LHCN-M2 (cell line): ENCODE results near the gene MAPK13. TPM values are rescaled to one million over a fixed set of nuclear protein-coding genes. Genes with fewer than 3 reads are reported as not detected.

Experiments
- DNase-seq: peaks from one replicate; pipeline ENCODE4 v3.0.0-alpha.2; 2012; ENCODE audit warnings: low read depth
- total RNA-seq: library from RNA; depleted of rRNA; stranded (reverse); fragments of >200 nt; gene quantifications from 2 replicates; pipeline ENCODE4 v1.2.3, GENCODE V29; 2014; rRNA removed

Gene MAPK13
- total RNA-seq, 1 experiment from 2014 or later: 0.63 TPM

DNA sequence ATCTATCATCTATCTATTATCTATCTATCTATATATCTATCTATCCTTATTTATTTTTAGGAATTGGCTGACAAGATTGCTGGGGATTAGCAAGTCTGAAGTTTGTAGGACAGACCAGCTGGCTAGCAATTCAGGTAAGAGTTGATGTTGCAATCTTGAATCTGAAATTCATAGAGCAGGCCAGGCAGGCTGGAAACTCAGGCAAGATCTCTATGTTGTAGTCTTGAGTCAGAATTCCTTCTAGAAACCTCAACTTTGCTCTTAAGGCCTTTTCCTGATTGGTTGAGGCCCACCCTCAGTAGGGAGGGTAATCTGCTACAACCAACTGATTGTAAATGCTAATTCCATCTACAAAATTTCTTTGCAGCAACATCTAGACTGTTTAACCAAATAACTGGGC, 19.2 kb downstream of the MAPK13 start:
- no peak for DNase-seq

DNA sequence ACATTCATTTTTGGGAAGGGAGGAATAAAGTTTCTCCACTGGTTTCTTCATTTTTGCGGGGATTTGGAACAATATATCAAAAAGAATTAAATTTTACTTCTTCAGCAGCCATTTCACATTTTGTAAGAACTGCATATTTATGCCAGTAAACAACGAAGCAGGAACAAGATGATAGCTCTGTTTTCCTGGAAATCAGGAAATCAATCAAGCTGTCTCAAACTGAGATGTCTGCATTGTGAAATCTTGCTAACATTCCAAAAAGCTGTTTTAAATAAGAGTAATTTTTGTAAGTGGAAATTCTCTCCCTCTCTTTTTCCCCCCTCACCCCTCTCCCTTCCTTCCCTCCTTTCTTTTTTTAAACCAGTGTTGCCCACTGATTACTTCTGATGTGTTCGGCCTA, 20.0 kb downstream of the MAPK13 start:
- DNase-seq: no peak

DNA sequence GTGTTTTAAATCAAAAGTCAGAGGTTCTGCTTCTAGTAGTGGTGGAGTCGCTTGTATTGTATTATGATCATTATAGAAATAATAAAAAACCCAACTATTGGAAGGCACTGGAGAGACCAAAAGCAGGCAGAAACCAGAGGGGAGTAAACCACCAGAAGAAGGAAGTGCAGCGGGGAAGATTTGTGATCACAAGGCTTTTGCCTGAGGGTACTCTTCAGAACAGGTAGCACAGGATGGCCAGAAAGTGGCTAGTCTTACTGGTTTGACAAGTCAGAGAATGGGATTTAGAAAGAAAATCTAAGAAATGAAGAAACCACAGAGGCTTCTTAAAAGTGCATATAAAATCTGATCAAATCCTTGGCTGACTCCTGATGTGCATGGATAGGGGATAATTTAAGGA, 24.0 kb downstream of the MAPK13 start:
- DNase-seq: no peak

DNA sequence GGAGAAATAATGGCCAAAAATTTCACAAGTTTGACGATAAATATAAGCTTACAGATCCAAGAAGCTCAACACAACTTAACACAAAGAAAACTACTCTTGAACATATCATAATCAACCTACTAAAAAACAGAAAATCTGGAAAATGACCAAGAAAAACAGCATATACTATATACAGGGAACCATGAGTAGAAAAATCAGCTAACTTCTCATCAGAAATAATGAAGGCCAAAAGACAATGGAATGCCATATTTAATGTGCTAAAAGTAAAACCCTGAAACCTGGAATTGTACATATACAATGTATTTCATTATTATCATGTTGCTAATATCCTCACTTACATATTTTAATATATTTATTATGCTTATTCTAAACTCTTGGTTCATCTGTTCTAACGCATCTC, 25.3 kb downstream of the MAPK13 start:
- DNase-seq: no peak

DNA sequence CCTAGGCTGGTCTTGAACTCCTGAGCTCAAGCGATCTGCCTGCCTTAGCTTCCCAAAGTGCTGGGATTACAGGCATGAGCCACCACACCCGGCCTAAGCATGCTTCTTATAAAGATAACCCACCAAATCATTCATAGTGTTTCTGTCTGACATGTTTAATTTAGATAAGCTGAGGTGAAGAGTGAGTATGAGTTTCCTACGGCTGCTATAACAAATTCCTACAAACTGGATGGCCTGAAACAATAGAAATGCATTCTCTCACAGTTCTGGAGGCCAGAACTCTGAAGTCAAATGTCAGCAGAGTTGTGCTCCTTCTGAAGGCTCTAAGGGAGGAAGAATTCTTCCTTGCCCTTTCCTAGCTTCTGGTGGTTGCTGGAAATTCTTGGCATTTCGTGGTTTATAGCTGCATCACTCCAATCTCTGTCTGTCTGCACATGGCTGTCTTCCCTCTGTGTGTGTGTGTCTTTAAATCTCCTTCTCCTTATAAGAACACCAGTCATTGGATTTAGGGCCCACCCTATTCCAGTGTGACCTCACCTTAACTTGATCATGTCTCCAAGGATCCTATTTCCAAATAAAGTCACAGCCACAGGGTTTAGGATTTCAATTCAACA, 29.9 kb downstream of the MAPK13 start:
- DNase-seq: peak; percentile 33

DNA sequence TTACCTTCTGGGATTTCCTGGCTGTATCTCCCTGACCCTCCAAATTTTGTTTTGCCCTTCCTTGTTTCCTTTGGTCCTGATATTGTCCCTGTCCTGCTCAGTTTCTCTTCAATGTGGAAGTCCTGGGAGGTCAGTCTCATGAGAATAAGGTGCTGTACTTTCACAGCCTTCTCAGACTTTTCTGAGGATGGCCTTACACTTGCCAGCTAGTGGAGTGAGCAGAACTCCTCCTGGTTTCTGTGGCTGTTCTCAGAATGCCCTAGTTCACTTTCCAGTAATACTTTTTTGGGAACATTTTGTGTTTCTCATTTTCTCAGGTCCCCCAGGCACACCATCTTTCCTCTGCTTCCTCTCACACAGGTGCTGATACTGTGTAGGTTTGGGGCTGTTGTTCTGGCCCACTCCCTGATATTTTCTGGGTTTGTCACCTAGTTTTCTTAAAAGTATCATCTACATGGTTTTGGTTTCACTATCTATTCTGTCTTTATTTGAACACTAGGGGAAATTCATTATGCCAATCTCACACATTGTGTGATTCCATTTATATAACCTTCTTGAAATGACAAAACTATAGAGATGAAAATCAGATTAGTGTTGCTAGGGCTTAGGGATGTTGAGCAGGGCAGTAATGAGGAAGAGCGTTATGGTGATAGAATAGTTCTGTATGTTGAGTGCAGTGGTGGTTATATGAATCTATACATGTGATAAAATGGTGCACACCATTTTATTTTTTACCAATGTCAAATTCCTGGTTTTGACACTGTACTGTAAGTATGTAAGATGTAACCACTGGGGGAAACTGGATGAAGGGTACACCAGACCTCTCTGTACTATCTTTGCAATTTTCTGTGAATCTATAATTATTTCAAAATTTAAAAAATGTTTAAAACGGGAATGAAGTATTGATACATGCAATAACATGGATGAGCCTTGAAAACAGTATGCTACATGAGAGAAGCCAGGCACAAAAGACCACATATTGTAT, 39.0 kb downstream of the MAPK13 start:
- no peak for DNase-seq

DNA sequence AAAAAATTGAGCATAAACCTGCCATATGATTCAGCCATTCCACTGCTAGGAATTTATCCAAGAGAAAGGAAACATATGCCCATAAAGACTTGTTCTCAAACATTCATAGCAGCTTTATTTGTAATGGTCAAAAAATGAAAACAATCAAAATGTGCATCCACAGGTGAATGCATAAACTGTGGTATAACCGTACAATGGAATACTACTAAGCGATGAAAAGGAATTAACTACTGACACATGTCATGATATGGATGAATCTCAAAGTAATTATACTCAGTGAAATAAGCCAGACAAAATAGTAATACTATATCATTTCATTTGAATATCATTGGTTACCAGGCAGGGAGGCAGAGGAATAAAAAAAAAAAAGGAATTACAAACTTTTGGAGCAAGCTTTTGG, 40.4 kb downstream of the MAPK13 start:
- DNase-seq: no peak

DNA sequence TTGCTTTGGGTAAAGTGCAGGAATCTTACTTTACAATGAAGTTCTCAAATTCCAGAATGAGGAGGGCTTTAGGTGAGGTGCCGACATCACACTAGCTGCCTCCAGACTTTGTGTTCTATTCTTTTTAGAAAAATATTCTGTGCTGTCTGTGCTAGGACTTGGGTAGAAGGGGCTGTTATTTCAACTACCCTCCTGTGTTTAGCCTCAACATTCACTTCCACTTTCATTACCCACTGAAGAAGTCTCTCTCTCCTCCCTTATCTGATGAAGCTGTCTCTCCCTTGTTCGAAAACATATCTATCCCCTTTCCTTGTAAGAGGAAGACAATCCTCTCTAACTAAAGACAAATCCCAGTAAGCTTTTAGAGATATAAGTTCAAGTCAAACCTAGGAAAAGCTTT, 41.3 kb downstream of the MAPK13 start:
- DNase-seq: no peak

DNA sequence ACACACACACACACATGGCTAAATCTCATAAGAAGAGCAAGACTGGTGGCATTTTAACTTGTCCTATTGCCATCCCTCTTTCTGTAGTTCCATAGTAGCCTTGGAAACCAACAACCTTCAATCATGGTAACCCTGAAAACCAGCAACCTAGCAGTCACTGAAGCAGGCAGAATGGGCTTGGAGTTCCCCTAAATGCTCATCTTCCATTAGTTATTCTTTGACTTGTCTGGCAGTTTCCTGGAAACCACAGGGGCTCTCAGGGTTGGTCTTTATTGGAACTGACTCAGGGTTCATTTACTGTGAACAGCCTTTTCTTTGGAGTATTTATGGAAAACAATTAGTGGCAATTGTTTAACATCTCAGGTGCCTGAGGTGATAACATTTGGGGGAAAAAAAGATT, 46.9 kb downstream of the MAPK13 start:
- no peak for DNase-seq

DNA sequence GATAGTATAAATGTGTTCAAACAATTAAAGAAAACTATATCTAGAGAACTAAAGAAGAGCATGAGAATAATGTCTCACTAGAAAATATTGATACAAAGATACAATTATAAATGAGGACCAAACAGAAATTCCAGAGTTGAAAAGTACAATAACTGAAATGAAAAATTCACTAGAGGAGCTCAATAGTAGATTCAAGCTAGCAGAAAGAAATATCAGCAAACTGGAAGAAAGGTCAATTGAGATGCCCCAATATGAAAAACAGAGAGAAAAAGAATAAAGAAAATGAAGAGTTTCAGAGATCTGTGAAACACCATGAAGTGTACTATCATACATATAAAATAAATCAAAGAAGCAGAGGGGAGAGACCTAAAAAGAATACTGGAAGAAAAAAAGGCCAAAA, 48.2 kb downstream of the MAPK13 start:
- no peak for DNase-seq

DNA sequence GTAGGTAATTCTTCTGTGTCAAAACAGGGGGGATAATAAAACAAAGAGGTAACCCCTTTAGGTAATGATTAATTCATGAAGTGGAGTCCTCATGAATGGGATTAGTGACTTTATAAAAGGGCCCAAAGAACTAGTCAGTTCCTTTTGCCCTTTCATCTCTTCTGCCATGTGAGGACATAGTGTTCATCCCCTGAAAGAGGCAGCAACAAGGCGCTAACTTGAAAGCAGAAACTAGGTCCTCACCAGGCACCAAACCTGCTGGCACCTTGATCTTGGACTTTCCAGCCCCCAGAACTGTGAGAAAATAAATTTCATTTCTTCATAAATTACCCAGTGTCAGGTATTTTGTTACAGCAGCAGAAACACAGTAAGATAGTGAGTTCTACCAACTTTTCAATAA, 49.8 kb downstream of the MAPK13 start:
- no peak for DNase-seq

DNA sequence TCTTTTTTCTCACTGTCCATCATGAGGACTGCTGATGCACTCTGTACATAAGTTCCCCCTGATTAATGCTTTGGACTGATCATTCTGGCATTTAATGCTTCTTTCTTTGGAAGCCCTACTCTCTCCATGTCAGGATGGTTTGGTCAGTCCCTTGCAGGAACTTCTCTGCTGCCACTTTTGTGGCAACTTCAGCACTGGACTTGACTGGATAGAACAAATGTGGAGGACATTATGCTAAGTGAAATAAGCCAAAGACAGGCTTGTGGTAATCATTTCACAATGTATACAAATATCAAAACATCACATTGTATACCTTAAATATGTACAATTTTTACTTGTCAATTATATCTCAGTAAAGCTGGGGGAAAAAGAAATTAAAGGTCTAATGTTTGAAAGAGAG, 54.0 kb downstream of the MAPK13 start:
- DNase-seq: no peak

DNA sequence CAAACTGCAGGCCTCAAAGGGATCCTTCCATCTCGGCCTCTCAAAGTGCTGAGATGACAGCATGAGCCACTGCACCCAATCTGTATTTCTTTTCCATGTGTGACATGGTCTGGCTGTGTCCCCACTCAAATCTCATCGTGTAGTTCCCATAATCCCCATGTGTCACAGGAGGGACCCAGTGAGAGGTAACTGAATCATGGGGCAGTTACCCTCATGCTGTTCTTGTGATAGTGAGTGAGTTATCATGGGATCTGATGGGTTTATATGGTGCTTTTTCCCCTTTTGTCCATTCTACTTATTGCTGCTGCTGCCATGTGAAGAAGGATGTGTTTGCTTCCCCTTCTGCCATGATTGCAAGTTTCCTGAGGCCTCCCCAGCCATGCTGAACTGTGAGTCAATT, 55.9 kb downstream of the MAPK13 start:
- no peak for DNase-seq

DNA sequence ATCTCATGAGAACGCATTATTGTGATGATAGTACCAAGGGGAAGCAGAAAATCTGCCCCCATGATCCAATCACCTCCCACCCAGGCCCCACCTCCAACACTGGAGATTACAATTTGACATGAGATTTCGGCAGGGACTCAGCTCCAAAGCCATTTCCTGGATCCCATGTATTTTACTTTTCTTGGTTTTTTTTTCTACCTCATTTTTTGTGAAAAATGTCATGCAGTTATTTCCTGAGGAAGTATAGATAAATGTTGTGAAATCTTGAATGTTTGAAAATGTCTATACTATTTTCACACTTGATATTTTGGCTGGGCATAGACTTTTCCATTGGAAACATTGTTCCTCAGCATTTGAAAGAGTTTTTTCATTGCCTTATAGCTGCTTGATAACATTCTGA, 57.1 kb downstream of the MAPK13 start:
- no peak for DNase-seq

Other genes with a start within 250 kb of the MAPK13 start
- gene SRPK1, start 209.4 kb upstream of the MAPK13 start, total RNA-seq: 54.0 and 55.9 TPM in 2 replicates
- gene SLC26A8, start 105.9 kb upstream of the MAPK13 start, total RNA-seq: not detected in 2 replicates
- 46.9 and 53.5 TPM in 2 replicates for gene MAPK14, start 102.7 kb upstream of the MAPK13 start, total RNA-seq
- gene BRPF3, start 66.2 kb downstream of the MAPK13 start, total RNA-seq: 8.2 and 12.7 TPM in 2 replicates
- gene PNPLA1, start 139.5 kb downstream of the MAPK13 start, total RNA-seq: not detected in 2 replicates
- not detected in 2 replicates for gene BNIP5, start 206.4 kb downstream of the MAPK13 start, total RNA-seq